ENCODE results near the gene PHLPP1. TPM values are rescaled to one million over a fixed set of nuclear protein-coding genes. Genes with fewer than 3 reads are reported as not detected.

Gene PHLPP1
- total and polyA plus RNA-seq, 2 donors from 2014 or later: 2.9 to 13.0 TPM

DNA sequence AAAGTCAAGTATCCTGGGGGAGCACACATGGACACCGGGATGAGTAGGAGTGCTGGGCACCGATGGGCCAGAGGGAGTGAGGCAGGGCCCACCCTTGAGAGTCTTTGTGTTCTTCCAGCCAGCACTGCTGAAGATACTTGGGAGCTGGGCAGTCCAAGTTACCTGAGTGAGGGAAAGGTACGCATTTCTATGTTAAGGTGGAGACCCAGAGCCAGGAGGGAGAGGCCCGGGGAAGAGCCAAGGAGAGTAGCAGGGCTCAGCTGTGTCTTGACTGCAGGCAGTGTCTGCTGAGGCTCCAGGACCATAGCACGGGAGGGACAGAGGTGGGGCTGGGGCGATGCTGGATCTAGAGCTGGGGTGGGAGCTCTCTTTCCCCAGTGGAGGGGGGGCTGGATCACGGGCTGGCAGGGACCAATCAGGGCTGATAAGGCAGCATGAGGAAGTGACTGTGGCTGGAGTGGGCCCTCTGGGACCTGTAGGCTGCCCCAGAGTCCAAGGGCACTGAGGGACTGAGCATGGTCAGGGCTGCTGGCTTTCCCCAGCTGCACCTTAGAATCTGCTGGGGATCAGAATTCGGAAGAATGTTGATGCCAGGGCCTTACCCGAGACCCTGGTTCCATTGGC is 289.2 kb downstream of the PHLPP1 start:
- intact Hi-C loops (cut with DNase I): no loop called here
- Histone ChIP-seq H3K4me1 (ENCODE audit: control insufficient read depth in 2 of 3, insufficient read depth in 2 of 3, low read depth in 1 of 3, low read length in 3 of 3) (no peaks in the 10 kb centered on the region), H3K9me3 (ENCODE audit: control insufficient read depth in 2 of 3, insufficient read depth in 1 of 3, low read length in 3 of 3) (no peaks in the 10 kb centered on the region), H3K36me3 (ENCODE audit: control insufficient read depth in 2 of 3, insufficient read depth in 3 of 3, low read length in 3 of 3) (no peaks in the 10 kb centered on the region), H3K27ac (ENCODE audit: low read depth in 2 of 2, low read length in 2 of 2) (no peak overlapping the region), H3K27me3 (ENCODE audit: control insufficient read depth, insufficient read depth, low read length) (no peaks in the 10 kb centered on the region), H3K4me3 (ENCODE audit: low read length in 3 of 3) (no peak overlapping the region), H3K9ac (ENCODE audit: low read length in 3 of 3) (no peak overlapping the region)
- DNase-seq: no peak
- TF ChIP-seq, protein P1, sequence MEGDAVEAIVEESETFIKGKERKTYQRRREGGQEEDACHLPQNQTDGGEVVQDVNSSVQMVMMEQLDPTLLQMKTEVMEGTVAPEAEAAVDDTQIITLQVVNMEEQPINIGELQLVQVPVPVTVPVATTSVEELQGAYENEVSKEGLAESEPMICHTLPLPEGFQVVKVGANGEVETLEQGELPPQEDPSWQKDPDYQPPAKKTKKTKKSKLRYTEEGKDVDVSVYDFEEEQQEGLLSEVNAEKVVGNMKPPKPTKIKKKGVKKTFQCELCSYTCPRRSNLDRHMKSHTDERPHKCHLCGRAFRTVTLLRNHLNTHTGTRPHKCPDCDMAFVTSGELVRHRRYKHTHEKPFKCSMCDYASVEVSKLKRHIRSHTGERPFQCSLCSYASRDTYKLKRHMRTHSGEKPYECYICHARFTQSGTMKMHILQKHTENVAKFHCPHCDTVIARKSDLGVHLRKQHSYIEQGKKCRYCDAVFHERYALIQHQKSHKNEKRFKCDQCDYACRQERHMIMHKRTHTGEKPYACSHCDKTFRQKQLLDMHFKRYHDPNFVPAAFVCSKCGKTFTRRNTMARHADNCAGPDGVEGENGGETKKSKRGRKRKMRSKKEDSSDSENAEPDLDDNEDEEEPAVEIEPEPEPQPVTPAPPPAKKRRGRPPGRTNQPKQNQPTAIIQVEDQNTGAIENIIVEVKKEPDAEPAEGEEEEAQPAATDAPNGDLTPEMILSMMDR (IDR thresholded peaks at IDR 0.05; ENCODE audit: borderline replicate concordance, extremely low read depth, insufficient read depth): no peak
- no peak for FAIRE-seq

DNA sequence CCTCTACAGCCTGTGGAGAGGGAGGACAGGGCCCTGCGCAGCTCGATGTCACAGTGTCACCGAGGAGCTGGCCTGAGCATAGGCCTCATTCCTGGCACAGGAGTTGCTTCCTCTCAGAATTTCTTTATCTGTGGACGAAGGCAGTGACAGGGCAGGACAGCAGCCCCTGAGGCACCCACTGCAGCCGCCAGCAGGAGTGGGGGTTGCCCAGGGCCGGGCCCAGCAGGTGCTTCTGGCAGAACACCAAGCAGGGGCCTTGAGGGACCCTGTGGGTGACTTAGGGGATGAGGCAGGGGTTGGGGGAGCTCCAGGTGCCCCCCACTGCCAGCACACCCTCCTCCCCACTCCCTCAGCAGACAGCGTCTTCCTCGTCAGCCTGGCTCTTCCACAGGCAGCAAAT is 290.0 kb downstream of the PHLPP1 start:
- DNase-seq: no peak
- FAIRE-seq: no peak
- Histone ChIP-seq H3K36me3 (ENCODE audit: control insufficient read depth in 2 of 3, insufficient read depth in 3 of 3, low read length in 3 of 3) (no peaks in the 10 kb centered on the region), H3K27me3 (ENCODE audit: control insufficient read depth, insufficient read depth, low read length) (no peaks in the 10 kb centered on the region), H3K4me3 (ENCODE audit: low read length in 3 of 3) (no peak overlapping the region), H3K27ac (ENCODE audit: low read depth in 2 of 2, low read length in 2 of 2) (no peak overlapping the region), H3K9ac (ENCODE audit: low read length in 3 of 3) (no peak overlapping the region), H3K4me1 (ENCODE audit: control insufficient read depth in 2 of 3, insufficient read depth in 2 of 3, low read depth in 1 of 3, low read length in 3 of 3) (no peaks in the 10 kb centered on the region), H3K9me3 (ENCODE audit: control insufficient read depth in 2 of 3, insufficient read depth in 1 of 3, low read length in 3 of 3) (no peaks in the 10 kb centered on the region)
- TF ChIP-seq, protein P1 (IDR thresholded peaks at IDR 0.05; ENCODE audit: borderline replicate concordance, extremely low read depth, insufficient read depth): no peak
- intact Hi-C loops (cut with DNase I): no loop called here

DNA sequence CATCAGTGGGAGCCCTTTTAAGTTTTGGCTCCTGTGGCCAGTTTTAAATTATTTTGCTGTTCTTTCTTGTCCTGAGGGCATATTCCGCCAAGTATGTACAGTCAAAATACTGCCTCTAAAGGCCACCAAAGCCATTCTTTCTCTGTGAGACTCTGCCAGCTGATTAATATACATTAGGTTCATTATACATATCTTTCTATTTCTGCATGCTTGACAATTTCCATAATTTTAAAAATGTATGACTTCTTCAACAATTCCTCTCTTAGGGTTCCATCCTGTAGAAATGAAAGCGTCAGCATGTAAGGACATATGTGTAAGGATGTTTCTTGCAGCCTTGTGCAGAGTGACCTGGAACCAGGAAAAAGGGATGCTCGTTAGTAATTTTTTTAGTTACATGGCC is 291.9 kb downstream of the PHLPP1 start:
- no peak for DNase-seq
- no peaks in the 10 kb centered on the region for H3K9me3 ChIP-seq (ENCODE audit: control insufficient read depth in 2 of 3, insufficient read depth in 1 of 3, low read length in 3 of 3)
- H3K27ac ChIP-seq (ENCODE audit: low read depth in 2 of 2, low read length in 2 of 2): no peak overlapping the region
- no peak overlapping the region for H3K9ac ChIP-seq (ENCODE audit: low read length in 3 of 3)
- no peaks in the 10 kb centered on the region for H3K4me1 ChIP-seq (ENCODE audit: control insufficient read depth in 2 of 3, insufficient read depth in 2 of 3, low read depth in 1 of 3, low read length in 3 of 3)
- H3K27me3 ChIP-seq (ENCODE audit: control insufficient read depth, insufficient read depth, low read length): no peaks in the 10 kb centered on the region
- no peak overlapping the region for H3K4me3 ChIP-seq (ENCODE audit: low read length in 3 of 3)
- H3K36me3 ChIP-seq (ENCODE audit: control insufficient read depth in 2 of 3, insufficient read depth in 3 of 3, low read length in 3 of 3): no peaks in the 10 kb centered on the region
- TF ChIP-seq, protein P1 (IDR thresholded peaks at IDR 0.05; ENCODE audit: borderline replicate concordance, extremely low read depth, insufficient read depth): no peak
- intact Hi-C loops (cut with DNase I): no loop called here
- no peak for FAIRE-seq

DNA sequence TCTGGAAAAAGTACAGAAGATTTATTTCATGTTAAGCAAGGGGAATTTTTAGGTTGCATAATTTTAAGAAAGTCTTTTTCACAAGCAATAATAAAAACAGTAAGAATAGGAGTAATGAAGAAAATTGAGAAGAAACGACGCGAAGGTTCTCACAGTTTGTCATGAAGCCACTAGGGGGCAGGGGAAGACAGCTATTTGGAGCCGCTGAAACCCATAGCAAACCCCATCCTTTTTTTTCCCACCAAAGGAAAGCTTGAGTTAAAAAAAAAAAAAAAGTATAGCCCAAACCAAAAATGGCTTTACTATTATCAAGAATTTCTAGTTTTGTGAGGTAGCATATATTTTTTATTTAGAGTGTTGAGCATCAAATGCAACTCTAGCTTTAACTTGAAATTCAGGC is 300.9 kb downstream of the PHLPP1 start:
- DNase-seq (peak in 3 of 5 donors; percentile 59 to 87 (median 64)), FAIRE-seq (peak; percentile 93)
- Histone ChIP-seq H3K9me3 (ENCODE audit: control insufficient read depth in 2 of 3, insufficient read depth in 1 of 3, low read length in 3 of 3) (no peaks in the 10 kb centered on the region), H3K36me3 (ENCODE audit: control insufficient read depth in 2 of 3, insufficient read depth in 3 of 3, low read length in 3 of 3) (no peaks in the 10 kb centered on the region), H3K9ac (ENCODE audit: low read length in 3 of 3) (no peak overlapping the region), H3K27ac (ENCODE audit: low read depth in 2 of 2, low read length in 2 of 2) (no peak overlapping the region), H3K4me3 (ENCODE audit: low read length in 3 of 3) (no peak overlapping the region), H3K4me1 (ENCODE audit: control insufficient read depth in 2 of 3, insufficient read depth in 2 of 3, low read depth in 1 of 3, low read length in 3 of 3) (no peaks in the 10 kb centered on the region), H3K27me3 (ENCODE audit: control insufficient read depth, insufficient read depth, low read length) (no peaks in the 10 kb centered on the region)
- intact Hi-C loops (cut with DNase I): loop anchor here (10.0 kb wide), 2 partner anchors 309 to 419 kb away; no protein-coding TSS in a partner anchor
- TF ChIP-seq, protein P1 (IDR thresholded peaks at IDR 0.05; ENCODE audit: borderline replicate concordance, extremely low read depth, insufficient read depth): peak; percentile 78

Data from kidney (tissue), 14 donors.